GM19438 (cell line): ENCODE results near the gene SH3PXD2A.
"Not testable (repeated sequence)": the region's sequence is repeated elsewhere in the genome, so short reads cannot be mapped to it uniquely, and the experiment has no call there.

Experiments
- ATAC-seq: cut with Tn5 transposase; IDR thresholded peaks from one replicate; pipeline ENCODE4 v1.9.1; 2021; ENCODE audit warnings: low read depth; ENCODE audit not compliant: unreplicated experiment

Gene SH3PXD2A

DNA sequence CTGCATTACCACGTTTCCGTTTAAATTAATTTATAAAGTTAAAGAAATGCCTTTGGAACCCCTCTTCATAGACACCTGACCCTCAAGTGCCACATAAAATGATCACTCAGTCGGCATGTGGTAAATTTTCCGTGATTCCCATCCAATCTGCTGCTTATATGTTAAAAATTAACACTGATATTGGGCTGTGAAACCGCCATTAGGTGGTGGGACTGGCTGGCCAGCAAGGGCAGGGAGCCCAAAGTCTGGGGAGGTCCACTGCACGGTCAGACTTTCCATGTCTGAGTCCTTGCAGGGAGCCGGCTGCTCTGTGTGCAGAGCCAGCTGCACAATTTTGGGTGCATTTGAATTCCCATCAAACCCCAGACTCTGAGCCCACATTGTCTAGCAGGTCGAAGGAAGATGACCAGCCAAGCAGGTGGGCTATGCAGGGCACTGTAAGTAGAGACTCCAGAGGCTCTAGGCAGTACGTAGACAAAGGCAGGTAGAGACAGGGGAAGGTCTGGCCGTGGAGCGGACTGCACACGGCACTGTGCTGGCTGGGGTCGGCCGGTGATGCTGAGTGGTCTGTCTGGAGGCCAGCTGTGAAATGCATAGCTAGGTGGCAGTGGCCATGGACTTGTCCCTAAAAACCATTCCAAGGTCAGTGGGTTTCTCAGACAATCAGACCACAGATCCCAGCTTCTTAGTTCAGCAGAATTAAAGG, 122.9 kb downstream of the SH3PXD2A start:
- ATAC-seq = no peak

GRCh38 chr10:103731609-103732270, 123.6 kb downstream of the SH3PXD2A start:
- no peak for ATAC-seq

GRCh38 chr10:103731026-103731425, 124.3 kb downstream of the SH3PXD2A start:
- ATAC-seq = not testable (repeated sequence)

DNA sequence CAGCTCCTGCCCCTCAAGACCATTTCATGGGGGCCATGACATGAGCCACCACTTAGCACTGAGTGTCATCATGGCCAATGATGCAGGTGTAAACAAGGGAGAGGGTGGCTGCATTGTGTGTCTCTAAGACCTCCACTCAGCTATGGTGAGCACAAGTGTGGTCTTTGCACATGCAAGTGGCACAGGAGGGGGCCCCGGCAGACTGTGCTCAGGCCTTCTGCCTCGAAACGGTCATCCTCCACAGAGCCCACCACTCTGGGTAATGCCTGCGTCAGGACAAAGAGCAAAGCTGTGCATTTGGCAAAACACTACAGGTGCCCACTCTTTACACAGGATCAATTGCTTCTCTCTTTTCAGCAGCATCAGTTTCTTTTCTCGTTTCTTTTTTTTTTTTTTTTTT, 125.5 kb downstream of the SH3PXD2A start:
- no peak for ATAC-seq

- no peak for ATAC-seq
Observed at GRCh38 chr10:103727991-103728689, 127.2 kb downstream of the SH3PXD2A start.

- ATAC-seq = no peak
Observed at GRCh38 chr10:103727546-103727963, 127.8 kb downstream of the SH3PXD2A start.

DNA sequence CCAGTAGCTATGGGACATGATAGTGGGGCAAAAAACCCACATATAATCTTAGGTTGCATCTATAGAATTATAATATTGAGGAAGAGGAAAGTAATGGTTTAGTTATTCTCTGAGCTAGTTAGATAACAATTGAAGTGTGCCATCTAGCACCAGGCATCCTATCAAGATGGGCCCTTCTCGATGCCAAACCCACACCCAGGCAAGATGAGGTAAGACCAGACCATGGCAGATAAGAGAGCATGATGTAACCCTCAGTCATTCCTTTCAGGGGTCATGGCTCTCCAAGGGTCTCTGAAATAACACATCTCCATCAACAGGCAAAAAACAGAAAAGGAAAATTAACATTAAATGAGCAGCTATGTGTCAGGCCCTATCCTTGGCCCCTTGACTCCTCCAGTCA, 128.7 kb downstream of the SH3PXD2A start:
- ATAC-seq = no peak

DNA sequence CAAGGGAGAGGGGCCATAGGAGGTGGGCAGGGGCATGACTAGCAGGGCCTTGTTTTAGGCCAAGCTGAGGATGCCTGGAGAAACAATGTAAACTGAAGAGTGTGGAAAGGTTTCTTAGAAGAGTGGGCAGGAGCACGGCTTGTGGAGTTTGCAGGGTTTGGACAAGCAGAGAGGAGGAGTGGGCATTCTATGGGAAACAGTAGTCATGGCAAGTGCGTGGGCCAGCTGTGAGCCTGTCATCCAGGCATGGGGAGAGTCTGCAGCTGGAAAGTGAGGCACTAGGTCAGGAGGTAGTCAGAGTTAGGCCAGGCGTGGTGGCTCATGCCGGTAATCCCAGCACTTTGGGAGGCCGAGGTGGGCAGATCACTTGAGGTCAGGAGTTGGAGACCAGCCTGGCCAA, 130.1 kb downstream of the SH3PXD2A start:
- ATAC-seq = no peak

GRCh38 chr10:103724771-103725170, 130.6 kb downstream of the SH3PXD2A start:
- no peak for ATAC-seq

DNA sequence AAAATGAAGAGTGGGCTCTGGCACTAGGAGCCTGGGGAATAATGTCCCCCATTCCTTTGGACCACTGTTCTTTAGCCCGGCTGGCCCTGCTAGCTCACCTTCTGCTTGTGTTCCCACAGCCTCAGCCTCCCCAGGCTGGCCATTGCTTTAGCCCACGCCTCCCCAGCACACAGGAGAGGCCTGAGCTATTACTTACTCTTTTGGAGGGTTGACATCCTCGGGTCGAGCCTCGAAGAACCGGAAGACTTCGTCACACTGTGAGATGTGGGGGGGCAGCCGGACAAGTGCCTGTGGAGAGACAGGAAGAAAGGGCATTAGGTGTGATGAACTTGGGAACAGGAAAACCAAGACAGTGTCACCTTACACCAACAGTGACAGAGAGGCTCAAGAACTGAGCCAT, 131.3 kb downstream of the SH3PXD2A start:
- no peak for ATAC-seq

GRCh38 chr10:103723557-103723956, 131.8 kb downstream of the SH3PXD2A start:
- no peak for ATAC-seq

- ATAC-seq = no peak
Observed at GRCh38 chr10:103722632-103723031, 132.7 kb downstream of the SH3PXD2A start.

- ATAC-seq = no peak
Observed at GRCh38 chr10:103720964-103721335, 134.4 kb downstream of the SH3PXD2A start.

- no peak for ATAC-seq
Observed at GRCh38 chr10:103720328-103720963, 134.9 kb downstream of the SH3PXD2A start.

- ATAC-seq = no peak
Observed at GRCh38 chr10:103719036-103719435, 136.3 kb downstream of the SH3PXD2A start.

- ATAC-seq = no peak
Observed at GRCh38 chr10:103718247-103718620, 137.1 kb downstream of the SH3PXD2A start.

DNA sequence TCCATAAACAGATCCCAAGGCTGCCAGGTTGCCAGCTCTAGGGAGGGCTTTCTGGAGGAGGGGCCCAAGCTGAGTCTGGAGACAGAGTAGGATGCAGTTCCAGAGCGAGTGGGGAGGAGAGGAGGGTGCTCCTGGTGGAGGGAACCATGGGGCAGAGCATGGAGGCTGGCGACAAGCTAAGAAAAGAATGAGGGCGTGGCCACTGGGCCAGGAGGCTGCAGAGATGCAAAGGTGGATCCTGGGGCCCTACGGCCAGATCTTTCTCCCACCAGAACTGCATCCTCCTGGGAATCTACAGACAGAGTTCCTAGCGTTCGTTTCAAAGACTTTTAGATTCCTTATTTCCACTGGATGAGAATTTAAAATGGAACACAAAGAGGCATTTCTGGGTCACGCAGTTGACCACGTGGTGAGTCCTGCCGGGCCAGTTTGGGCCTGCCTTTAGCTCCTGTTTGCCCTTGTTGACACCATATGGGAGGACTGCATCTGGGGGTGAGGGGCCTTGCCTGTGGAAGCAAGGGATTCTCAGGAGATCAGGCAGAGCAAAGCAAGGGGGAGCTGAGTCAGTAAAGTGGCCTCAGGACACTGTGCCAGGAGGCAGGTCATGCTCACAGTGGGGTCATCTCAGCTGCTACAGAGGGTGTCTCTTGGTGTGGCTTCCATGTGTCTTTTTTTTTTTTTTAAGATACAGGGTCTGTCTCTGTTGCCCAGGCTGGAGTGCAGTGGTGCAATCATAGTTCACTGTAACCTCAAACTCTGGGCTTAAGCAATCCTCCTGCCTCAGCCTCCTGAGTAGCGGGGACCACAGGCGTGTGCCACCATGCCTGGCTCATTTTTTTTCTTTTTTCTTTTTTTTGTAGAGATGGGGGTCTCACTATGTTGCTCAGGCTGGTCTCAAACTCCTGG, 137.8 kb downstream of the SH3PXD2A start:
- ATAC-seq = no peak

DNA sequence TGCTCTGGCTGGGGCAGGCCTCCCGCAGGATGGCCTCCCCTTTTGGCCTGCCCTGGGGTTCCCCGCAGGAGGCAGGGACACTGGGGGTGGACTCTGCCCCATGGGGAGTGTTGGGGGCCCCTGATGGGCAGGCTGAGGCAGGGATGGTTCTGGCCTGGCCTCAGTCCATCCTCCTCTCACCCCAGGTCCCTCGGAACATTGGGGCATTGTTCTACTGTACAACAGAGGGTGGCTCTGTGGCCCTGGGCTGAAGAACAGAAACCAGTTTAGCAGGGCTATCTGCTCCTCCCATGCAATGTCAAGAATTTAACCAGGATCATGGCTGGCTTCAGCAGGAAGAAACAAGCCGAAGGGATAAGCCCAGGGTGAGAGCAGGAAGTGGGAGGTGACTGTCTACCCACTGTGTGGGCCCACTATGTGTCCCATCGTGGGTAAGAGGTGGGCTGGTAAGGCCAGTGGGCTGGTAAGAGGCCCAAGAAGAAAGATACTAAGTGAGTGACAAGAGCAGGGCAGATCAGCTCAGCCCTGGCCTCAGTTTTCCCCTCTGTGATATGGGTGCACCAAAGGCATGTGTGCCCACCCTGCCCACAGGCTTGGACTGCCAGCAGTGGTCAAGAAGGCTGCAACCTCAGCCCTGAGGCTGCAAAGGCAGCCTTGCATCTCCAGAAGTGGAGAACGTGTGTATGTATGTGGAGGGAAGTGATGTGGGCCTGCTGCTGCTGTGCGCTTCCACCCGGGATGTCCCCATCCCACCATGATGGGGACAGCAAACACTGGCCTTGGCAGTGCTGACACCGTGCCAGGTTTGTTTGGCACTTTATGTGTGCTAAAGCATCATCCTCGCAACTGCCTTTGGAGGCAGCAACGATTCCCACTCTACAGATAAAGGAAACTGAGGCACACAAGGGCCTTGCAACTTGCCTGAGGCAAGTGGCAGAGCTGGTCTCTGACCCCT, 138.9 kb downstream of the SH3PXD2A start:
- no peak for ATAC-seq

- no peak for ATAC-seq
Observed at GRCh38 chr10:103715430-103715829, 139.9 kb downstream of the SH3PXD2A start.
